Stimulated activated CD8-positive, alpha-beta memory T cell treated with anti-CD3 and anti-CD28 coated beads, Interleukin-15, amount 100 ng/mL, for 24 hours (primary cell): ENCODE results near the gene NPHS1.
A peak's percentile ranks its signal among the peaks of the same experiment; 100 is the strongest.
"Not testable (repeated sequence)": the region's sequence is repeated elsewhere in the genome, so short reads cannot be mapped to it uniquely, and the experiment has no call there.

Experiments used
- DNase-seq: peaks from one replicate; pipeline ENCODE4 v3.0.0-alpha.2; 2020; ENCODE audit warnings: low read depth

Gene NPHS1

DNA sequence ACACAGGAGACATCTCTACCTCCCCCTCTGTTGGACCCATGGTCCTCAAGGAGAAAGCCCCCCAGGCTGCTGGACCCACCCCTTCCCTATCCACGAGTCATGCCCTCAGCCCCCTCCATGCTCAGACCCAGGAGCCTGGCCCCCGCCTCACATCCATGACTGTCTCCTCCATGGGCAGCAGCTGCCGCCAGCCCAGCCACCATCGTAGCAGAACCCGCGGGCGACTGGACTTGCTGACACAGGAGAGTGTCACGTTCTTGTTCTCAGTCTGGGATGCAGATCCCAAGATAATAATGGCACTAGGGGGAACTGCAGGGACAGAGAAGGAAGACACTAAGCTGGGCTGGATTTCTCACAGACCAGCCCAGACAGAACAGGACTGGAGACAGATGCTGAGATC, 3.8 kb downstream of the NPHS1 start:
- DNase-seq, result no peak

- DNase-seq, result no peak
These were observed 4.4 kb downstream of the NPHS1 start for GRCh38 chr19:35847911-35848310.

GRCh38 chr19:35846038-35846668, 6.2 kb downstream of the NPHS1 start:
- DNase-seq, result no peak

DNA sequence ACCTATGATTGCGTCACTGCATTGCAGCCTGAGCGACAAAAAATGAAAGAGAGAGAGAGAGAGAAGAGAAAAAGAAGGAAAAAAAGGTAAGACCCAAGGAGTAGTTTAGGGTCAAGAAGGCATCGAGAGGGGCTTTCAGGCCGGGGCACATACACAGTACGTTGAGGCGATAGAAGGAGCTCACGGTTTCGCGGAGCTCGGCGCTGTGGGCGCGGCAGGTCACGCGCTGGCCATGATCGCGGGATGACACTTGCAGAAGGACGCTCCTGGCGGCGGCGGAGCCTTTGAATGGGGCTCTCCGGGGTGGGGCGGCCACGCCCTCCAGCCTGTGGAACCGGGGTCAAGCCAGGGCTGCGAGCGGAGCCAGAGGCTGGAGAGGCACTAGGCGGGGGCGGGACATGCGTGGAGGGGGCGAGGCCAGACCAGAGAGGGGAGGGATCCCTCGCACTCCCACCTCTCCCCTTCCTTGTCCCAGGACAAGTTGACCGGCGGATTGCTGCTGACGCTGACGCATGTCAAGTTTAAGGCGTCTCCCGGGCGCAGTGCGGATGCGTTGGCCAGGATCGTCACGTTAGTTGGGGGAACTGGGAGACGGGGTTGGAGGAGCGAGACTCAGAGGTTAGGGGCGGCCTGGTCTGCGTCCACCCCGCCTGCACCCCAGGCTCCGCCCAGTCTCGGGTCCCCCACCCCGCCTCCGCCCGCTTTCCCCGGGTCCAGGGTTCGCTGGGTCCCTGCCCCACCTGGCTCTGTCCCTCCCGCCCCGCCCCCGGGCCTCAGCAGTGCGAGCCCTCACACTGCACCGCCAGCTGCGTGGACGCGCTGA, 6.9 kb downstream of the NPHS1 start:
- no peak for DNase-seq

DNA sequence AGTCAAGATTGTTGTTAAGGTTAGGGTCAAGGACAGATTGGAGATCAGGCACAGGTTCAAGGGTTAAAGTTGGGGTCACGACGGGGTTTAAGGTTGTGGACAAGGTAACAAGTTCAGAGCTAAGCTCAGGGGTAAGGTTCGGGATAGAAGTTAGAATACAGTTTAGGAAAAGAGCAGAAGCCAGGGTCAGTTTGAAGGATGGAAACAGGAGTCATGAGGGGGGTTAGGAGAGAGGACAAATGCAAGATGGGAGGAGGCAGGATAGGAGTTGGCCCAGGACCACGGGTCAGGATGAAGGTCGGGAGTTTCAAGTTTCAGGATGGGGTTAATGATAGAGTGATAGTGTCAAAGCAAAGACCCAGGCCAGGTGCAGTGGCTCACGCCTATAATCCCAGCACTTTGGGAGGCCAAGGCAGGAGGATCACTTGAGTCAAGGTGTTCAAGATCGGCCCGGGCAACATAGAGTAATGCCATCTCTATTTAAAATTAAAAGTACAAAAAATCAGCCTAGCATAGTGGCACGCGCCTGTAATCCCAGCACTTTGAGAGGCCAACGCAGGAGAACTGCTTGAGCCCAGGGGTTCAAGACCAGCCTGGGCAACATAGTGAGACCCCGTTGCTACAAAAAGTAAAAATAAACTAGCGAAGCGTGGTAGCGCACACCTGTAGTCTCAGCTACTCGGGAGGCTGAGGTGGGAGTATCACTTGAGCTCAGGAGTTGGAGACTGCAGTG, 7.7 kb downstream of the NPHS1 start:
- DNase-seq, result no peak

DNA sequence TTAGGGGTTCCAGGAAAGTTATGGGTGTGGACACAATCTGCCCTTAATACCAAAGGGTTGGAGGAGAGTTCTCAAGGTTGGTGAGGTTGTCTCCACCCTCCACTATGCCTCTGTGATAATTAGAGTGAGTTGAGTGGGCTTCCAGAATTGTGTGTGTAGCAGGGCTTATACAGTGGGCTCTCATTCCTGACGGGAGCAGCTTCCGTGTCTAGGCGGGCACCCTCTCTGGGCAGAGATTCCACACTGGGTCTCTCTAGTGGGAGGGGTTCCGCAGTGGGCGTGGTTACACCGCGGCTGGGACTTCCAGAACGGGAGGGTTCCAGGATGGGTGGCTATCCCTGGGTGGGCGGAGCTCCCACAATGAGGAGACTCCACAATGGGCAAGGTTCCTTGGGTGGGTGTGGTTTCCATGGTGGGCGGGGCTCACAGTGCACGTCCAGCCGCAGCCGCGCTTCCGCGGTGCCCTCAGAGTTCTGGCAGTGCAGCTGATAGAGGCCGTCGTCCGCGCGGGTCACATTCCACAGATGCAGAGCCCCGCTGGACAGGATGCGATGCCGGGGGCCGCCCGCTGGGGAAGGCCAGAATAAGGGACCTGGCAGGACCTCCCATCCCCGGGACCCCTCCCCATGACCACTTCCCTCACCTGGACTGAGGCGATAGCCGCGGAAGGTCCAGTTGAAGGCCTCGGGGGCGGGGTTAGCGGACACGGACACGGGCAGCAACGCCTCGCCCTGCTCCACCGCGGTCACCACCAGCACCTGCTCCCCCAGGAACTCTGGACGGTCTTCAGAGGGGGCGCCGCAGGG, 8.4 kb downstream of the NPHS1 start:
- no peak for DNase-seq

GRCh38 chr19:35842666-35843272, 9.5 kb downstream of the NPHS1 start:
- no peak for DNase-seq

DNA sequence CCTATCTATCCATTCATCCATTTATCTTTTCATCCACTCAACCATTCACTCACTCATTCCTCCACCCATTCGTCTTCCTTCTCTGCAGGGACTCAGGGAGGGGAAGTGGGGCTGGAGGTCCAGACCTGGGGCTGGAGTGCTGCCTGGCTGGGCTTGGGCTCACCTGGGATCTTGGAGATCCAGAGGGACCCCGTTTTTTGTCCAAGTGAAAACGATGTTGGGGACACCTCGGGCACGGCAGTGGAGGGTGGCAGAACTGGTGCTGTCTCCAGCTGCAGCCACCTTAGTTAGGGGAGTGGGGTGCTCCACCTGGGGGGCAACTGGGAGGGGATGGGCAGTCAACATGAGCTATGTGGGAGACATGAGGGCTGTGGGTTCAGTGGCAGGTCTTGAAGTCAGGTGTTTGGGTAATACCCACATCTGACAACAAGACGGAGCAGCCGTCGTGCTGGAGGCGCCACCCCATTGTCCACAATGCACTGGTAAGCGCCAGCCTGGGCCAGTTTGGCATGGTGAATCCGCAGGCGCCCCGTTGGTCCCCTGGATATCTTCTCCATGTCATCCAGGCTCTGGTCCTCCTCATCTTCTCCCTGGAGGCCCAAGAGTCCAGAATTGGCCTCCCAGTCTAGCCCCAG, 10.2 kb downstream of the NPHS1 start:
- no peak for DNase-seq

- DNase-seq, result not testable (repeated sequence)
These were observed 16.2 kb downstream of the NPHS1 start for GRCh38 chr19:35836096-35836495.

DNA sequence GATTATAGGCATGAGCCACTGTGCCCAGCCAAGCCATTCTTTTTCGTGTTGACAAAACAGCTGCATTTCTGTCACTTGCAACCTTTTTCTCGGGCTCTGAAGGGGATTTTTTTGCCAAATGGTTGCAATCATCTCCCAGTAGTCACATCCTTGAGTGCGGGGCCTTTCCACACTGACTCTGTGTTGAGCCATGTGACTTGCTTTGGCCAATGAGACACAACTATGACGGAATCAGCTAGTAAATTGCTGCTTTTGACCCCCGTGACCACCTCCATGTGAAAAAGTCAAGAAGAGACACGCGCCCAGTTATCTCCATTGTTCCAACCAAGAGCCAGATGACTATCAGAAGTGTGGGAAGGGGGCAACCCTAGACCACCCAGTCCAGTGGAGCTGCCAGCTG, 18.3 kb downstream of the NPHS1 start:
- no peak for DNase-seq

- DNase-seq, result no peak
These were observed 20.2 kb downstream of the NPHS1 start for GRCh38 chr19:35832054-35832453.

DNA sequence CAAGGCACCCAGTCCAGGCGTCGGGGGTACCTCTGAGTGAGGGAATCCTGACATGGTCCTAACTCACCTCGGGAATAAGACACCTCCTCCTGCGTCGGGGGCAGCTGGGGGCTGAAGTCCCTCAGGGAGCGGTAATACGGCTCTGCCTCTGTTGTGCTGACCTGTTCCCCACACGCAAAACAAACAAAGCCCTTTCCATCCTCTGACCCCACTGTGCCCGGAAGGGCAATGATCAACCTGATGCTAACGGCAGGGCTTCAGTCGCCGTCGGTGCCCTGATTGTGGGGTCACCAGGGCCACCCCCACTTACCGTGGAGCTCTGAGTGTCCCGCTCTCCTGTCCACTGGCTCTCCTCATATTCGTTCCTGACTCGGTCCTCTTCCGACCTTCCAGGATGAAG, 21.3 kb downstream of the NPHS1 start:
- DNase-seq, result no peak

DNA sequence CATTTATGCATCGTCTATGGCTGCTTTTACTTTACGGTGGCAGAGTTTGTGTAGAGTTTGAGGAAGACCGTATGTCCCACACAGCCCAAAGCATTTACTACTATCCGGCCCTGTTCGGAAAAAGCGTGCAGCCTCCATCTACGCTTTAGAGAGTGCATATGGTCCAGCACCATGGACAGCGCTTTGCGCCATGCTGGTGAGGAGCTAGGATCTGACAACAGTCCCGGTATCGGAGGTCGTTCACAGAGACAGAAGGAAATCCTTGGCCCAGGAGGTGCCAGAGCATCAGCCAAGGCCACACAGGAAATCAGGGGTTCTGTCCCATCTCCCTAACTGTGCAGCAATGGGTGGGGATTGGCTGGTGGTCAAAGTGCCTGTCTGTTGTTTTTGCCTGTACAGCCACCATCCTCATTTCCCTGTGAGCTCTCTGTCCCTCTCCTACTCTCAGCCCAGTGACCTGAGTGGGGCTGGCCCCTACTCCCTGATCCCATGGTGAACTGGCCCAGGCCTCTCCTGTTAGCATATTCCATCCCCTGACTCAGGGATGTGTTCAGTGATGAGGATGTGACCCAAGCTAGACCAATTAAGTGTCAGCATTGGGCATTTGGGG, 23.5 kb downstream of the NPHS1 start:
- DNase-seq, result peak; percentile 21

DNA sequence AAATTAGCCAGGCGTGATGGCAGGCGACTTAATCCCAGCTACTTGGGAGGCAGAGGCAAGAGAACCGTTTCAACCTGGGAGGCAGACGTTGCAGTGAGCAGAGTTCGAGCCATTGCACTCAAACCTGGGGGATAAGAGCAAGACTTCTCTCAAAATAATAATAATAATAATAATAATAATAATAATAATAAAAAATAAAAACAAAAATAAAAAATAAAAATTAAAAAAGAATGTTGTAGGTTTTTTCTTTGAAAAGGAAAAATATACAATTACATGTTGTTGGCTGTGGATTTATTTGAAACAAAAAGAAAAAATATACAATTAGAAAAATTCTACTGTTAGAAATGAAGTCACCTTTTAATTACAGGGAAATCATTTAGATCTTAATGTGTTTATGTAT, 28.2 kb downstream of the NPHS1 start:
- DNase-seq, result no peak

GRCh38 chr19:35822579-35822978, 29.7 kb downstream of the NPHS1 start:
- DNase-seq, result no peak

GRCh38 chr19:35818445-35818844, 33.9 kb downstream of the NPHS1 start:
- no peak for DNase-seq

GRCh38 chr19:35816846-35817245, 35.5 kb downstream of the NPHS1 start:
- DNase-seq, result no peak

DNA sequence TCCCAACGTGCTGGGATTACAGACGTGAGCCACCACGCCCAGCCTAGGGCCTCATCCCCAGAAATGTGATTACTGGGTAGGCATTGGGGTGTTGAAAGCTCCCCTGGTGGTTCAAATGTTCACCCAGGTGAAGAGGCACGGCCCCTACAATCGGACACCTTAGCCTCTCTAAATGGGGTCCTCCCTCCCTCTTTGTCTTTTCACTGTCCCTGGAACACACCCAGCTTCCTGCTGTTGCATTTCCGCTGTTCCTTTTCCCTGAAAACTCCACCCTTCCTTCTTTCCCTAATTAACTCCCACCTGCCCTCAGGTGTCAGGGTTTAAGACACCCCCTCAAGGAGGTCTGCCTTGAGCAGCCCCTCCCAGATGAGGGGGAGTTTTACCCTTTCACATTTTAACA, 36.0 kb downstream of the NPHS1 start:
- no peak for DNase-seq

DNA sequence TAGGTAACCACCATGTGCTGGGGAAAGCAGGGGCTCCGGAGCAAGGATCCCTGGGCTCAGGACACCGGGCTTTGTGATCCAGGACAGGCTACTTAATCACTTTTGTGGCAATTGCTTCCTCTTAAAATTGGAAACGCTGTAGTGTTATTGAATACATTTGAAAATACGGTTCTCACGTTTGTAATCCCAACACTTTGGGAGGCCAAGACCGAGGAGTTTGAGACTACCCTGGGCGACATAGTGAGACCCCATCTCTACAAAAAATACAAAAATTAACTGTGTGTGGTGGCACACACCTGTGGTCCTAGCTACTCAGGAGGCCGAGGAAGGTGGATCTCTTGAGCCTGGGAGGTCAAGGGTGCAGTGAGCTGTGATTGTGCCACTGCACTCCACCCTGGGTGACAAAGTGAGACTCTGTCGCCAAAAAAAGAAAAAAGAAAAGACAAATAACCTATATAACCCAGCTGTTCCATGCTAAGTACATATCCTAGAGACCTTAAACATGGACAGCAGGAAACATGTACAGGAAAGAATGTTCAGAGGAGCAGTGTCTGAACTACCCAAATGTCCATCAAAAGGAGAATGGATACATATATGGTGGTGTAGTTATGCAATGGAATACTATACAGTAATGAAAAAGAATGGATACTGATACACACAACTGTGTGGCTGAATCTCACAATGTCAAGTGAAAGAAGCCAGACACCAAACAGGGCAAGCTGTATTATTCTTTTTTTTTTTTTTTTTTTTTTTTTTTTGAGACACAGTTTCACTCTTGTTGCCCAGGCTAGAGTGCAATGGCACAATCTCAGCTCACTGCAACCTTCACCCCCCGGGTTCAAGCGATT, 39.0 kb downstream of the NPHS1 start:
- DNase-seq, result no peak
